Measurements from ENCODE around the gene FOLR3.

The FOLR3 gene

GRCh38 chr11:72112978-72113808, 22.3 kb upstream of the FOLR3 start:
- peak; percentile 37 to 54 for DNase-seq
- TF ChIP-seq GATA1 (IDR thresholded peaks at IDR 0.05; ENCODE audit: low read depth, low read length) (no peak), POLR2A (IDR thresholded peaks at IDR 0.05; ENCODE audit: low read length) (no peak)

- TF ChIP-seq GATA1 (IDR thresholded peaks at IDR 0.05; ENCODE audit: low read depth, low read length) (no peak), POLR2A (IDR thresholded peaks at IDR 0.05; ENCODE audit: low read length) (no peak)
- DNase-seq = no peak
Observed at GRCh38 chr11:72114570-72114969, 21.0 kb upstream of the FOLR3 start.

- TF ChIP-seq GATA1 (IDR thresholded peaks at IDR 0.05; ENCODE audit: low read depth, low read length) = no peak
- TF ChIP-seq POLR2A (IDR thresholded peaks at IDR 0.05; ENCODE audit: low read length) = no peak
- no peak for DNase-seq
Observed at GRCh38 chr11:72116019-72116755, 19.3 kb upstream of the FOLR3 start.

- no peak for DNase-seq
- no peak for TF ChIP-seq POLR2A (IDR thresholded peaks at IDR 0.05; ENCODE audit: low read length)
- TF ChIP-seq GATA1 (IDR thresholded peaks at IDR 0.05; ENCODE audit: low read depth, low read length) = no peak
Observed at GRCh38 chr11:72119198-72119597, 16.3 kb upstream of the FOLR3 start.

- TF ChIP-seq POLR2A (IDR thresholded peaks at IDR 0.05; ENCODE audit: low read length) (no peak), GATA1 (IDR thresholded peaks at IDR 0.05; ENCODE audit: low read depth, low read length) (no peak)
- DNase-seq = no peak
Observed at GRCh38 chr11:72120930-72121329, 14.6 kb upstream of the FOLR3 start.

GRCh38 chr11:72122607-72123006, 12.9 kb upstream of the FOLR3 start:
- TF ChIP-seq POLR2A (IDR thresholded peaks at IDR 0.05; ENCODE audit: low read length) = no peak

GRCh38 chr11:72123117-72123653, 12.3 kb upstream of the FOLR3 start:
- no peak for DNase-seq
- TF ChIP-seq GATA1 (IDR thresholded peaks at IDR 0.05; ENCODE audit: low read depth, low read length) (no peak), POLR2A (IDR thresholded peaks at IDR 0.05; ENCODE audit: low read length) (no peak)

More at GRCh38 chr11:72122607-72123006, 12.9 kb upstream of the FOLR3 start:
- DNase-seq = peak in 1 of 2 experiments; percentile 32

- TF ChIP-seq POLR2A (IDR thresholded peaks at IDR 0.05; ENCODE audit: low read length) (no peak), GATA1 (IDR thresholded peaks at IDR 0.05; ENCODE audit: low read depth, low read length) (no peak)
- no peak for DNase-seq
Observed at GRCh38 chr11:72124046-72124445, 11.5 kb upstream of the FOLR3 start.

- no peak for DNase-seq
- TF ChIP-seq POLR2A (IDR thresholded peaks at IDR 0.05; ENCODE audit: low read length) (no peak), GATA1 (IDR thresholded peaks at IDR 0.05; ENCODE audit: low read depth, low read length) (no peak)
Observed at GRCh38 chr11:72125956-72126355, 9.6 kb upstream of the FOLR3 start.

GRCh38 chr11:72127923-72128322, 7.6 kb upstream of the FOLR3 start:
- no peak for DNase-seq
- TF ChIP-seq GATA1 (IDR thresholded peaks at IDR 0.05; ENCODE audit: low read depth, low read length) (no peak), POLR2A (IDR thresholded peaks at IDR 0.05; ENCODE audit: low read length) (no peak)

GRCh38 chr11:72129381-72129780, 6.1 kb upstream of the FOLR3 start:
- TF ChIP-seq GATA1 (IDR thresholded peaks at IDR 0.05; ENCODE audit: low read depth, low read length) (no peak), POLR2A (IDR thresholded peaks at IDR 0.05; ENCODE audit: low read length) (no peak)
- no peak for DNase-seq

- no peak for TF ChIP-seq POLR2A (IDR thresholded peaks at IDR 0.05; ENCODE audit: low read length)
- TF ChIP-seq GATA1 (IDR thresholded peaks at IDR 0.05; ENCODE audit: low read depth, low read length) = no peak
- no peak for DNase-seq
Observed at GRCh38 chr11:72132646-72133045, 2.9 kb upstream of the FOLR3 start.

- TF ChIP-seq GATA1 (IDR thresholded peaks at IDR 0.05; ENCODE audit: low read depth, low read length) = no peak
- TF ChIP-seq POLR2A (IDR thresholded peaks at IDR 0.05; ENCODE audit: low read length) = no peak
- no peak for DNase-seq
Observed at GRCh38 chr11:72135891-72136683, 562 bp downstream of the FOLR3 start.
